HepG2 (cell line): ENCODE results near the gene CEP131. TPM values are rescaled to one million over a fixed set of nuclear protein-coding genes. Genes with fewer than 3 reads are reported as not detected.

ENCODE experiments used
- EHMT2 ChIP-seq: fragments of 200-600 bp; sonication (generic); IDR thresholded peaks from 2 replicates; pipeline ENCODE4 v1.7.0; 2017; ENCODE audit warnings: antibody characterized with exemption, low read depth, low read length, borderline replicate concordance
- FOXP4 ChIP-seq: sonication (generic); formaldehyde crosslinking; IDR thresholded peaks from 2 replicates; pipeline ENCODE4 v1.4.0; 2020; ENCODE audit warnings: missing genetic modification reagents
- HNRNPL ChIP-seq: fragments of 200-400 bp; formaldehyde crosslinking; IDR thresholded peaks from 2 replicates; pipeline ENCODE4 v1.6.1; 2017; ENCODE audit warnings: mild to moderate bottlenecking, low read depth, low read length
- KIAA2018 ChIP-seq: sonication (generic); formaldehyde crosslinking; IDR thresholded peaks from 2 replicates; pipeline ENCODE4 v1.5.0; 2020; ENCODE audit warnings: mild to moderate bottlenecking, missing genetic modification reagents, borderline replicate concordance
- KLF13 ChIP-seq: sonication (generic); formaldehyde crosslinking; IDR thresholded peaks from 2 replicates; pipeline ENCODE4 v1.4.0; 2020; ENCODE audit warnings: mild to moderate bottlenecking, missing genetic modification reagents
- KLF9 ChIP-seq: IDR thresholded peaks from 2 replicates; pipeline ENCODE4 v1.6.1; 2016; ENCODE audit warnings: low read depth
- MBNL3 ChIP-seq: fragments of 250-450 bp; sonication (Bioruptor Pico); conservative IDR thresholded peaks from 2 replicates; pipeline ENCODE4 v1.8.0; 2022; ENCODE audit warnings: mild to moderate bottlenecking, inconsistent platforms
- MEF2D ChIP-seq: sonication (generic); formaldehyde crosslinking; IDR thresholded peaks from 2 replicates; pipeline ENCODE4 v1.5.1; 2020; ENCODE audit warnings: mild to moderate bottlenecking, missing genetic modification reagents
- NBN ChIP-seq: fragments of 450-650 bp; conservative IDR thresholded peaks from 2 replicates; pipeline ENCODE4 v1.6.1; 2017
- NFKBIZ ChIP-seq: IDR thresholded peaks from 2 replicates; pipeline ENCODE4 v1.6.1; 2018; ENCODE audit warnings: missing genetic modification reagents, missing compliant biosample characterization
- PATZ1 ChIP-seq: sonication (generic); formaldehyde crosslinking; IDR thresholded peaks from 2 replicates; pipeline ENCODE4 v1.4.0; 2020; ENCODE audit warnings: missing genetic modification reagents
- STAG1 ChIP-seq: sonication (generic); formaldehyde crosslinking; IDR thresholded peaks from 2 replicates; pipeline ENCODE4 v1.4.0; 2020; ENCODE audit warnings: missing genetic modification reagents
- ZBTB38 ChIP-seq: sonication (generic); formaldehyde crosslinking; IDR thresholded peaks from 2 replicates; pipeline ENCODE4 v1.5.1; 2020; ENCODE audit warnings: mild to moderate bottlenecking, missing genetic modification reagents
- ZFP90 ChIP-seq: sonication (generic); formaldehyde crosslinking; IDR thresholded peaks from 2 replicates; pipeline ENCODE4 v1.8.0; 2022; ENCODE audit warnings: missing genetic modification reagents, mild to moderate bottlenecking, inconsistent platforms, borderline replicate concordance
- ZFY ChIP-seq: sonication (generic); formaldehyde crosslinking; IDR thresholded peaks from 2 replicates; pipeline ENCODE4 v1.4.0; 2020; ENCODE audit warnings: missing genetic modification reagents
- ZNF737 ChIP-seq: sonication (generic); formaldehyde crosslinking; IDR thresholded peaks from 2 replicates; pipeline ENCODE4 v1.5.0; 2020; ENCODE audit warnings: missing genetic modification reagents, mild to moderate bottlenecking, borderline replicate concordance
- ZNF773 ChIP-seq: sonication (generic); formaldehyde crosslinking; IDR thresholded peaks from 2 replicates; pipeline ENCODE4 v1.4.0; 2020; ENCODE audit warnings: missing genetic modification reagents, borderline replicate concordance
- polyA plus RNA-seq, 8 experiments: library from polyadenylated mRNA; depleted of rRNA in 3 of 8; stranded (reverse) in 7 of 8; unstranded in 1 of 8; fragments of >200 nt; fragmentation: Illumina TruSeq in 4 of 8; extraction: Trizol in 4 of 8; gene quantifications; 2 replicates each; pipeline versions ENCODE4 v1.2.1 to v1.2.3, GENCODE V29; 2011 to 2016; ENCODE audit warnings: low read depth in 4 of 8, missing spikeins in 1 of 8, mixed read lengths in 1 of 8; ENCODE audit not compliant: insufficient read depth in 1 of 8
- total RNA-seq, 5 experiments: library from RNA; depleted of rRNA; stranded (reverse); fragments of >200 nt; fragmentation: Illumina TruSeq; extraction: Trizol; gene quantifications; 2 replicates each; pipeline ENCODE4 v1.2.3, GENCODE V29; 2016; ENCODE audit warnings: low read depth in 1 of 5

The CEP131 gene
- total and polyA plus RNA-seq, 2 of the 13 experiments (the other 11 are each of a cell fraction or from before 2014, with no cell fraction given): 5.0 to 16.8 TPM

GRCh38 chr17:81222906-81223761 lies at the start of gene CEP131 (continued):
- peak; percentile 82 for TF ChIP-seq PATZ1
- TF ChIP-seq KLF13 (CRISPR knock-in tag): no peak
- TF ChIP-seq NFKBIZ (CRISPR knock-in tag): peak; percentile 57; the same call in 1 of the 2 replicates
- no peak for TF ChIP-seq STAG1 (CRISPR knock-in tag)
- TF ChIP-seq EHMT2: no peak
- no peak for TF ChIP-seq NBN
- TF ChIP-seq ZFP90 (CRISPR knock-in tag): no peak; the same call in 1 of the 2 replicates
- TF ChIP-seq MEF2D: no peak; the same call in 1 of the 2 replicates
- no peak for TF ChIP-seq KIAA2018 (CRISPR knock-in tag)
- TF ChIP-seq ZNF737 (CRISPR knock-in tag): no peak
- peak; percentile 43; the same call in 1 of the 2 replicates for TF ChIP-seq HNRNPL
- TF ChIP-seq ZNF773 (CRISPR knock-in tag): 0 out of 2 replicates have a peak, but pooled peaks have one; percentile 80
- TF ChIP-seq FOXP4: no peak; the same call in 1 of the 2 replicates
- TF ChIP-seq KLF9 (CRISPR knock-in tag): no peak
- peak; percentile 8; the same call in 1 of the 2 replicates for TF ChIP-seq ZBTB38 (CRISPR knock-in tag)
- TF ChIP-seq MBNL3 (CRISPR knock-in tag): no peak
- TF ChIP-seq ZFY (CRISPR knock-in tag): peak; percentile 91
